ENCODE measurements around the gene CLN3. TPM values are rescaled to one million over a fixed set of nuclear protein-coding genes. Genes with fewer than 3 reads are reported as not detected.
A peak's percentile ranks its signal among the peaks of the same experiment; 100 is the strongest.
"Not testable (repeated sequence)": the region's sequence is repeated elsewhere in the genome, so short reads cannot be mapped to it uniquely, and the experiment has no call there.

CLN3 gene
- 32.3 TPM for polyA plus RNA-seq (2013, experiment 1 of 2; ENCODE audit: insufficient read length)
- polyA plus RNA-seq (2013, experiment 2 of 2; ENCODE audit: insufficient read length): 21.8 TPM

GRCh38 chr16:28491970-28492474 lies at the start of gene CLN3:
Gene CLN3, minus strand, starts transcription at chr16:28492074. Its CDS starts 315 bp downstream, at chr16:28491759.
- DNase-seq: peak; percentile 96

DNA sequence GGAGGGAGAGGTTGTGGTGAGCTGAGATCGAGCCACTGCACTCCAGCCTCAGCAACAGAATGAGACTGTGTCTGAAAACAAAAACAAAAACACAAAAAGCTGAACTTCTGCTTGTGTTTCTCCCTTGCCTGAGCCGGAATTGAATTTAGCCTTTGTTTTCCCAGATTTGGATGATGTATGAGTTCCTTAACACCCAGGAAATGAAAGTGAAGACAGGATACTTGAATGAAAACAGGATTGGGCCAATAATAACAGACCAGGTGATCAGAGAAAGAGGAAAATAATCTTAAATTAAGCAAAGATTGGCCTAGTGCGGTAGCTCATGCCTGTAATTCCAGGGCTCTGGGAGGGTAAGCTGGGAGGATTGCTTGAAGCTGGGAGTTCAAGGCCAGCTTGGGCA lies 48.5 kb upstream of the CLN3 start:
- no peak for DNase-seq

DNA sequence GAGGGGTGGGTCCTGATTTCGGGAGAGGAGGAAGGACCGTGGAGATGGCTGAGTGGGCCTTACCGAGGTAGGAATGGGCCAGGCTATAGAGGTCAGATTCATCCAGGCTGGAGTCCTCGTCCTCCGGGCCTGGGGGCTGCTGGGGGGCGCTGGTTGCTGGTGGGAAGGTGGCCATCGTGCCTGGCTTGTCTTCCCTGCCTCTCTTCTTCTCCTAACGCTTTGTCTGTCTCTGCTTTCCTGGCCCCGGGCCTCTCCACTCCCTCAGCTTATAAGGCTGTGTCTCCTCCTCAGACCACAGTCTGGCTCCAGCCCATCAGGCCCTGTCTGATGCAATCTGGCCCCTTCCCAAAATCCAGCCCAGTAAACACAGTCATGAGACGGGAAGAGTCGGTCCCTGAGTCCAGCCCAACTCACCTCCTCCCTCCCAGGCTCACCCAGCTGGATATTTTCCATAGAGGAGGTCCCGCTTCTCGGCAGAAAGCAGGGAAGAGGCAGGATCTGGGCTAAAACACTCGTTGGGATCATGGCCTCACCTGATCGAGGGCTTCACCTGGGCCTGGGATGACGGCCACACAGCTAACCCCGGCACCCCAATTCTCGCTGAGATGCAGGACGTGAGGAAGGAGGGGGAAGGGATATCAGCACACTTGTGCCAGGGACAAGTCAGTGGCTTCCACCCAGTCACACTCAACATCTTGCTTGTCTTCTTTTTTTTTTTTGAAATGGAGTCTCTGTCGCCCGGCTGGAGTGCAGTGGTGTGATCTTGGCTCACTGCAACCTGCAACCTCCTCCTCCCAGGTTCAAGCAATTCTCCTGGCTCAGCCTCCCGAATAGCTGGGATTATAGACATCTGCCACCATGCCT lies 47.1 kb upstream of the CLN3 start, which contains the start of gene NUPR1:
TSS of gene NUPR1 (minus strand) at position 242 of the 864 bp plus-strand sequence. CDS start at position 175, 67 bp downstream.
- peak; percentile 92 for DNase-seq

- no peak for DNase-seq
These were observed 46.3 kb upstream of the CLN3 start for GRCh38 chr16:28537964-28538732.

DNA sequence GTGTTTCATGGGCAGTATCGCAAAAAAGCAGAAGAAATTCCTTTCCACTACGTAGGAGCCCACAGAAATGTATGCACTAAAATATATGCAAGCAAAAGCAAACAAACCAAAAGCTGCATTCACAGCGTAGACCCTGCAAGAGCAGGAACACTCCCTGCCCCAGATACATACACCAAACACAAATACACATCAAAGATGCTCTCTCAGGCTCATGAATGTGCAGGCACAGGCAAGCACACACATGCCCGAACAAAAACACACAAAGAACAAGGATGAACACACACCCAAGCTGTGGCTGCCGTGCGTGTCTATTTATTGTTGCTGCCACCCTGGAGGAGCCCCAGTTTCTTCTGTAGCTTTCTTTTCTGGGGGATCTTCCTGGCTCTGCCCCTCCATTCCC lies 45.2 kb upstream of the CLN3 start:
- no peak for DNase-seq

GRCh38 chr16:28534542-28535373 lies 42.9 kb upstream of the CLN3 start:
- no peak for DNase-seq

DNA sequence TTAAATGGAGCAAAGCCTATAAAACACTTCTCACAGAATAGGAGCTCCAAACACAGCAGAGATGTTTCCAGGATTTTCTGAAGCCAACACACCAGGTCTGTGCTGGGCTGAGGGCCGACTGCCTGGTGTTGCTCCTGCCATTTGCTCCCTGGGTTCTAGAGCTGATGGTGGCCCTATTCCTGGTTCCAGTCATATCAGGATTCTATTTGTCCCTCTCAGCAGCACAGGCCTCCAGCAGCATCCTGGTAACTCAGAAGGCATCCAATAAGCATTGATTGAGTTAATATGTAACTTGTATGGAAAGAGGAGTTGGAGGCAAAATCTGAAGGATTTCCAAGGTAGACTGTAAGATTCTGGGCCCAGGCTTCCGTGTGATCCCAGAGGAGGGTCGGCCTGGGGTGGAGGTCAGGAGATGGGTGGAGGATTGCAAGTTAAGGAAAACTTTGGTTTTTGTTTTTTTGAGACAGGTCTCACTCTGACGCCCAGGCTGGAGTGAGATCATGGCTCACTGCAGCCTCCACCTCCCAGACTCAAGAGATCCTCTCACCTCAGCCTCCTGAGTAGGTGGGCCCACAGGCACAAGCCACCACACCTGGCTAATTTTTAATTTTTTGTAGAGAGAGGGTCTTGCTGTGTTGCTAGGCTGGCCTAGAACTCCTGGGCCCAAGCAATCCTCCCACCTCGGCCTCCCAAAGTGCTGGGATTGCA lies 41.2 kb upstream of the CLN3 start:
- DNase-seq: no peak

- DNase-seq: no peak
These were observed 40.2 kb upstream of the CLN3 start for GRCh38 chr16:28531777-28532744.

DNA sequence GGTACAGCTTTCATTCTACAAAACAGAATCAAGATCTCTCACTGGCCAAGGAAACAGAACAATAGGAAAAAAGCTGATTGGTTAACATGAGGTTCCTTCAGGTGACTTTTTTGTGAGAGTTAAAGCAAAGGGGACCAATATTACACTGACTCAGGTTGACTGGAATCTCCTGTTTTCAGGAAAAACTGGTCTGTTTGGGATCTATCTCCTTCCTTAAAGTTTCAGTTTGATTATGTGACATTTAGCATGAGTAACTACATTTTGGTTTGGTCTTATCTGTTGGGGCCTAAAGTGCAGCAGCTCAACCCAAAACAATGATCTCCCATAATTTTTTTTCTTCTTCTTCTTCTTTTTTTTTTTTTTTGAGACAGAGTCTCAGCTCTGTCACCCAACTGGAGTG lies 37.2 kb upstream of the CLN3 start:
- DNase-seq: no peak

DNA sequence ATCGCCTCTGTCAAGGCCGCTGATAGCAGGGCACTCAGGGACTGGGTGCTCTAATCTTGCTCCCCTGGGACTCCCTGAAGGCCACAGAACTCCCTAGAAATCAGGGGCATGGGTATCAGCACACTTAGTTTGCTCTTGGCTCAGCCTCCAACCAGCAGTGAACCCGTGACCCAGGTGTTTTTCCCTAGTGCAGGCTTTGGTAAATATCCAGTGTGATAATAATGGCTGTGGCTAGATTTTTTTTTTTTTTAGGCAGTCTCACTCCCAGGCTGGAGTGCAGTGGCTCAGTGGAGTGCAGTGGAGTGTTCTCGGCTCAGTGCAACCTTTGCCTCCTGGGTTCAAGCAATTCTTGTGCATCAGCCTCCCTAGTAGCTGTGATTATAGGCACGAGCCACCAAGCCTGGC lies 36.6 kb upstream of the CLN3 start:
- DNase-seq: no peak

- no peak for DNase-seq
These were observed 36.1 kb upstream of the CLN3 start for GRCh38 chr16:28527985-28528384.

GRCh38 chr16:28527100-28527785 lies 35.4 kb upstream of the CLN3 start:
- DNase-seq: not testable (repeated sequence)

GRCh38 chr16:28526201-28527099 lies 34.6 kb upstream of the CLN3 start:
- no peak for DNase-seq

DNA sequence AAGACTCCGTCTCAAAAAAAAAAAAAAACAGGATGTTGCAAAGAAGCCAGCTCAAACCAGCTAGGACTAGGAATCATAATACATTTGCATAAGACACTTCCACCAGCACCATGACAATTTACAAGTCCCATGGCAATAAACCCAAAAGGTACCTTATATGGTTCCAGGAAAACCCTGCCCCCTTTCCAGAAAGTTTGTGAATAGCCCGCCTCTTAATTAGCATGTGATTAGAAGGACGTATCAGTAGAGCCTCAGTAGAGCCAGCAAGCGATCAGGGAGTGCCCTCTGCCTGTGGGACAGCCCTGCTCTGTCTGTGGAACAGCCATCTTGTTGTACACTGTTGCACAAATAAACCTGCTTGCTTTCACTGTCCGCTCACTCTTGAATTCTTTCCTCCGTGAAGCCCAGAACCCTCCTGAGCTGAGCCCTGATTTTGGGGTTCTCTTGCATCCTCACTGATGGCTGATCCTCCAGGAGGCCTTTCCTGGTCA lies 32.9 kb upstream of the CLN3 start:
- DNase-seq: no peak

- no peak for DNase-seq
These were observed 30.9 kb upstream of the CLN3 start for GRCh38 chr16:28522792-28523191.

- no peak for DNase-seq
These were observed 29.6 kb upstream of the CLN3 start for GRCh38 chr16:28521436-28521835.

DNA sequence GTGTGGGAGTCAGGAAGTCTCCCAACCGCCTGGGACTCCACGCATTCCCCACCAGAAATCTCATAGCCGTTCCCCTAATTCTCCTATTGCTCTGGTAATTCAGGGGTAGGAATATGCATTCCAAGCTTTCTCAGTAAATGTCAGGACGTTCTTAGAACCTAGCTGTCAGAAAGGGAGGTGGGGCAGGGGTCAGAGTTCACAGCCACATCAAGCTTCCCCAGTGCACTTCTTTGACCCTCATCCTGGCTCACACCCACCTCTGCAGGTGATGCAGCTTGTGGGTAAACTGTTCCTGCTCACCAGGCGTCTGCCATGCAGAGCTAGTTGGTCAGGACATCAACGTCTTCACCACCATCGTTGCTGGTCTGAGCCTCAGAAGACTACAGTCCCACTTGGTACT lies 28.8 kb upstream of the CLN3 start:
- no peak for DNase-seq

GRCh38 chr16:28514246-28514645 lies 22.4 kb upstream of the CLN3 start:
- no peak for DNase-seq

Measured in fibroblast of skin of back (primary cell).